Ishikawa (cell line): ENCODE data around the gene TMCC1.

ENCODE experiments used
- CEBPB ChIP-seq: IDR thresholded peaks from 2 replicates; pipeline ENCODE4 v1.6.1; 2012
- CREB1 ChIP-seq: IDR thresholded peaks from 2 replicates; pipeline ENCODE4 v1.6.1; 2012; ENCODE audit warnings: low read depth
- EGR1 ChIP-seq: IDR thresholded peaks from 2 replicates; pipeline ENCODE4 v1.6.1; 2012
- EP300 ChIP-seq: IDR thresholded peaks from 2 replicates; pipeline ENCODE4 v1.6.1; 2012; ENCODE audit warnings: borderline replicate concordance
- FOXM1 ChIP-seq: IDR thresholded peaks from 2 replicates; pipeline ENCODE4 v1.6.1; 2012; ENCODE audit warnings: low read depth, borderline replicate concordance
- MAX ChIP-seq: IDR thresholded peaks from 2 replicates; pipeline ENCODE4 v1.6.1; 2012
- NFIC ChIP-seq: IDR thresholded peaks from 2 replicates; pipeline ENCODE4 v1.6.1; 2012
- RAD21 ChIP-seq: IDR thresholded peaks from 2 replicates; pipeline ENCODE4 v1.6.1; 2012; ENCODE audit warnings: low read depth
- REST ChIP-seq: IDR thresholded peaks from 2 replicates; pipeline ENCODE4 v1.6.1; 2012; ENCODE audit warnings: low read depth, mild to moderate bottlenecking
- TAF1 ChIP-seq: IDR thresholded peaks from 2 replicates; pipeline ENCODE4 v1.6.1; 2012; ENCODE audit warnings: low read depth, mild to moderate bottlenecking
- TCF12 ChIP-seq: IDR thresholded peaks from 2 replicates; pipeline ENCODE4 v1.6.1; 2012; ENCODE audit warnings: low read depth
- TEAD4 ChIP-seq: IDR thresholded peaks from 2 replicates; pipeline ENCODE4 v1.6.1; 2012
- USF1 ChIP-seq: IDR thresholded peaks from 2 replicates; pipeline ENCODE4 v1.6.1; 2012
- YY1 ChIP-seq: IDR thresholded peaks from 2 replicates; pipeline ENCODE4 v1.6.1; 2012; ENCODE audit warnings: low read depth
- ZBTB7A ChIP-seq: IDR thresholded peaks from 2 replicates; pipeline ENCODE4 v1.6.1; 2012; ENCODE audit warnings: low read depth

The TMCC1 gene

GRCh38 chr3:129609591-129610182 lies 283.8 kb downstream of the TMCC1 start:
- TF ChIP-seq TEAD4 = no peak
- no peak for TF ChIP-seq MAX
- TF ChIP-seq CREB1 = no peak
- TF ChIP-seq USF1 = no peak
- no peak for TF ChIP-seq NFIC
- no peak for TF ChIP-seq TAF1
- TF ChIP-seq ZBTB7A = no peak
- no peak for TF ChIP-seq EP300
- no peak for TF ChIP-seq CEBPB
- no peak for TF ChIP-seq FOXM1
- no peak for TF ChIP-seq EGR1
- no peak for TF ChIP-seq REST
- TF ChIP-seq TCF12 = no peak
- TF ChIP-seq YY1 = no peak

- TF ChIP-seq EP300 = no peak
- TF ChIP-seq FOXM1 = no peak
- TF ChIP-seq YY1 = no peak
- no peak for TF ChIP-seq NFIC
- TF ChIP-seq CREB1 = no peak
- TF ChIP-seq ZBTB7A = no peak
- TF ChIP-seq REST = no peak
- TF ChIP-seq EGR1 = no peak
- TF ChIP-seq USF1 = no peak
- TF ChIP-seq MAX = no peak
- TF ChIP-seq RAD21 = no peak
- no peak for TF ChIP-seq CEBPB
- TF ChIP-seq TAF1 = no peak
- TF ChIP-seq TEAD4 = no peak
These were observed 284.4 kb downstream of the TMCC1 start for GRCh38 chr3:129608936-129609590.

GRCh38 chr3:129608087-129608935 lies 285.2 kb downstream of the TMCC1 start:
- TF ChIP-seq TCF12 = no peak
- TF ChIP-seq EP300 = no peak
- no peak for TF ChIP-seq MAX
- TF ChIP-seq FOXM1 = no peak
- TF ChIP-seq USF1 = no peak
- no peak for TF ChIP-seq ZBTB7A
- TF ChIP-seq TAF1 = no peak
- no peak for TF ChIP-seq NFIC
- no peak for TF ChIP-seq CEBPB
- TF ChIP-seq CREB1 = no peak
- TF ChIP-seq RAD21 = no peak
- no peak for TF ChIP-seq EGR1
- no peak for TF ChIP-seq REST
- no peak for TF ChIP-seq YY1
- no peak for TF ChIP-seq TEAD4
